ENCODE measurements around the gene PEX14.
"Not testable (repeated sequence)": the region's sequence is repeated elsewhere in the genome, so short reads cannot be mapped to it uniquely, and the experiment has no call there.

PEX14 gene

GRCh38 chr1:10495475-10495817 lies 20.7 kb downstream of the PEX14 start:
- H3K4me1 ChIP-seq (ENCODE audit: control insufficient read depth, insufficient read depth, low read length), result peaks cover 5% of the 10 kb centered on the region
- no peak overlapping the region for H3K27ac ChIP-seq (ENCODE audit: low read depth, low read length)

GRCh38 chr1:10495952-10496351 lies 21.2 kb downstream of the PEX14 start:
- no peak overlapping the region for H3K9ac ChIP-seq (ENCODE audit: low read depth, low read length)
- H3K4me3 ChIP-seq (ENCODE audit: low read depth, low read length), result no peak overlapping the region
- H3K27me3 ChIP-seq (ENCODE audit: control insufficient read depth, insufficient read depth, low read length), result no peaks in the 10 kb centered on the region
- peak overlapping the region; percentile 32 for H3K27ac ChIP-seq (ENCODE audit: low read depth, low read length)
- H3K9me3 ChIP-seq (ENCODE audit: control insufficient read depth, insufficient read depth, low read length), result no peaks in the 10 kb centered on the region
- peaks cover 5% of the 10 kb centered on the region for H3K4me1 ChIP-seq (ENCODE audit: control insufficient read depth, insufficient read depth, low read length)
- H3K36me3 ChIP-seq (ENCODE audit: control insufficient read depth, insufficient read depth, low read length), result no peaks in the 10 kb centered on the region

More at GRCh38 chr1:10495475-10495817, 20.7 kb downstream of the PEX14 start:
- H3K9ac ChIP-seq (ENCODE audit: low read depth, low read length), result no peak overlapping the region
- no peak overlapping the region for H3K4me3 ChIP-seq (ENCODE audit: low read depth, low read length)
- H3K36me3 ChIP-seq (ENCODE audit: control insufficient read depth, insufficient read depth, low read length), result no peaks in the 10 kb centered on the region
- no peaks in the 10 kb centered on the region for H3K27me3 ChIP-seq (ENCODE audit: control insufficient read depth, insufficient read depth, low read length)
- H3K9me3 ChIP-seq (ENCODE audit: control insufficient read depth, insufficient read depth, low read length), result no peaks in the 10 kb centered on the region

- no peaks in the 10 kb centered on the region for H3K27me3 ChIP-seq (ENCODE audit: control insufficient read depth, insufficient read depth, low read length)
- no peak overlapping the region for H3K9ac ChIP-seq (ENCODE audit: low read depth, low read length)
- H3K4me3 ChIP-seq (ENCODE audit: low read depth, low read length), result no peak overlapping the region
- peaks cover 5% of the 10 kb centered on the region for H3K4me1 ChIP-seq (ENCODE audit: control insufficient read depth, insufficient read depth, low read length)
- H3K27ac ChIP-seq (ENCODE audit: low read depth, low read length), result no peak overlapping the region
- no peaks in the 10 kb centered on the region for H3K9me3 ChIP-seq (ENCODE audit: control insufficient read depth, insufficient read depth, low read length)
- H3K36me3 ChIP-seq (ENCODE audit: control insufficient read depth, insufficient read depth, low read length), result no peaks in the 10 kb centered on the region
These were observed 22.4 kb downstream of the PEX14 start for GRCh38 chr1:10497109-10497508.

GRCh38 chr1:10498231-10498630 lies 23.5 kb downstream of the PEX14 start:
- H3K36me3 ChIP-seq (ENCODE audit: control insufficient read depth, insufficient read depth, low read length), result no peaks in the 10 kb centered on the region
- no peak overlapping the region for H3K27ac ChIP-seq (ENCODE audit: low read depth, low read length)
- peaks cover 5% of the 10 kb centered on the region for H3K4me1 ChIP-seq (ENCODE audit: control insufficient read depth, insufficient read depth, low read length)
- no peak overlapping the region for H3K4me3 ChIP-seq (ENCODE audit: low read depth, low read length)
- H3K27me3 ChIP-seq (ENCODE audit: control insufficient read depth, insufficient read depth, low read length), result no peaks in the 10 kb centered on the region
- no peaks in the 10 kb centered on the region for H3K9me3 ChIP-seq (ENCODE audit: control insufficient read depth, insufficient read depth, low read length)
- no peak overlapping the region for H3K9ac ChIP-seq (ENCODE audit: low read depth, low read length)

GRCh38 chr1:10502206-10502605 lies 27.5 kb downstream of the PEX14 start:
- Histone ChIP-seq H3K36me3 (ENCODE audit: control insufficient read depth, insufficient read depth, low read length) (no peaks in the 10 kb centered on the region), H3K9ac (ENCODE audit: low read depth, low read length) (no peak overlapping the region), H3K27ac (ENCODE audit: low read depth, low read length) (no peak overlapping the region), H3K9me3 (ENCODE audit: control insufficient read depth, insufficient read depth, low read length) (no peaks in the 10 kb centered on the region), H3K27me3 (ENCODE audit: control insufficient read depth, insufficient read depth, low read length) (no peaks in the 10 kb centered on the region), H3K4me1 (ENCODE audit: control insufficient read depth, insufficient read depth, low read length) (no peaks in the 10 kb centered on the region), H3K4me3 (ENCODE audit: low read depth, low read length) (no peak overlapping the region)

- no peaks in the 10 kb centered on the region for H3K9me3 ChIP-seq (ENCODE audit: control insufficient read depth, insufficient read depth, low read length)
- no peaks in the 10 kb centered on the region for H3K36me3 ChIP-seq (ENCODE audit: control insufficient read depth, insufficient read depth, low read length)
- no peak overlapping the region for H3K4me3 ChIP-seq (ENCODE audit: low read depth, low read length)
- no peak overlapping the region for H3K9ac ChIP-seq (ENCODE audit: low read depth, low read length)
- no peak overlapping the region for H3K27ac ChIP-seq (ENCODE audit: low read depth, low read length)
- no peaks in the 10 kb centered on the region for H3K27me3 ChIP-seq (ENCODE audit: control insufficient read depth, insufficient read depth, low read length)
- H3K4me1 ChIP-seq (ENCODE audit: control insufficient read depth, insufficient read depth, low read length), result peaks cover 6% of the 10 kb centered on the region; the same call in 1 of the 2 replicates
These were observed 29.5 kb downstream of the PEX14 start for GRCh38 chr1:10504249-10504648.

GRCh38 chr1:10506046-10506676 lies 31.4 kb downstream of the PEX14 start:
- H3K27me3 ChIP-seq (ENCODE audit: control insufficient read depth, insufficient read depth, low read length); H3K36me3 ChIP-seq (ENCODE audit: control insufficient read depth, insufficient read depth, low read length); H3K9ac ChIP-seq (ENCODE audit: low read depth, low read length); H3K4me3 ChIP-seq (ENCODE audit: low read depth, low read length); H3K9me3 ChIP-seq (ENCODE audit: control insufficient read depth, insufficient read depth, low read length); H3K27ac ChIP-seq (ENCODE audit: low read depth, low read length): not testable (repeated sequence)
- H3K4me1 ChIP-seq (ENCODE audit: control insufficient read depth, insufficient read depth, low read length), result peaks cover 12% of the 10 kb centered on the region

- H3K27me3 ChIP-seq (ENCODE audit: control insufficient read depth, insufficient read depth, low read length), result no peaks in the 10 kb centered on the region
- H3K9me3 ChIP-seq (ENCODE audit: control insufficient read depth, insufficient read depth, low read length), result no peaks in the 10 kb centered on the region
- H3K36me3 ChIP-seq (ENCODE audit: control insufficient read depth, insufficient read depth, low read length), result no peaks in the 10 kb centered on the region
- no peak overlapping the region for H3K27ac ChIP-seq (ENCODE audit: low read depth, low read length)
- no peak overlapping the region for H3K4me3 ChIP-seq (ENCODE audit: low read depth, low read length)
- H3K9ac ChIP-seq (ENCODE audit: low read depth, low read length), result no peak overlapping the region
- peaks cover 12% of the 10 kb centered on the region for H3K4me1 ChIP-seq (ENCODE audit: control insufficient read depth, insufficient read depth, low read length)
These were observed 31.9 kb downstream of the PEX14 start for GRCh38 chr1:10506677-10507047.

- no peak overlapping the region for H3K27ac ChIP-seq (ENCODE audit: low read depth, low read length)
- H3K27me3 ChIP-seq (ENCODE audit: control insufficient read depth, insufficient read depth, low read length), result no peaks in the 10 kb centered on the region
- H3K9ac ChIP-seq (ENCODE audit: low read depth, low read length), result no peak overlapping the region
- H3K9me3 ChIP-seq (ENCODE audit: control insufficient read depth, insufficient read depth, low read length), result no peaks in the 10 kb centered on the region
- H3K36me3 ChIP-seq (ENCODE audit: control insufficient read depth, insufficient read depth, low read length), result no peaks in the 10 kb centered on the region
- H3K4me1 ChIP-seq (ENCODE audit: control insufficient read depth, insufficient read depth, low read length), result peaks cover 12% of the 10 kb centered on the region
- no peak overlapping the region for H3K4me3 ChIP-seq (ENCODE audit: low read depth, low read length)
These were observed 32.5 kb downstream of the PEX14 start for GRCh38 chr1:10507111-10507879.

- Histone ChIP-seq H3K27me3 (ENCODE audit: control insufficient read depth, insufficient read depth, low read length) (no peaks in the 10 kb centered on the region), H3K36me3 (ENCODE audit: control insufficient read depth, insufficient read depth, low read length) (no peaks in the 10 kb centered on the region), H3K4me3 (ENCODE audit: low read depth, low read length) (no peak overlapping the region), H3K9me3 (ENCODE audit: control insufficient read depth, insufficient read depth, low read length) (no peaks in the 10 kb centered on the region), H3K4me1 (ENCODE audit: control insufficient read depth, insufficient read depth, low read length) (peaks cover 18% of the 10 kb centered on the region), H3K9ac (ENCODE audit: low read depth, low read length) (no peak overlapping the region), H3K27ac (ENCODE audit: low read depth, low read length) (peak overlapping the region; percentile 83)
These were observed 33.8 kb downstream of the PEX14 start for GRCh38 chr1:10508511-10508951.

GRCh38 chr1:10509809-10510509 lies 35.2 kb downstream of the PEX14 start:
- H3K9me3 ChIP-seq (ENCODE audit: control insufficient read depth, insufficient read depth, low read length), result no peaks in the 10 kb centered on the region

More at GRCh38 chr1:10509809-10510509, 35.2 kb downstream of the PEX14 start:
- peaks cover 27% of the 10 kb centered on the region for H3K4me1 ChIP-seq (ENCODE audit: control insufficient read depth, insufficient read depth, low read length)
- no peak overlapping the region for H3K9ac ChIP-seq (ENCODE audit: low read depth, low read length)
- H3K27ac ChIP-seq (ENCODE audit: low read depth, low read length), result no peak overlapping the region
- no peaks in the 10 kb centered on the region for H3K27me3 ChIP-seq (ENCODE audit: control insufficient read depth, insufficient read depth, low read length)
- no peak overlapping the region for H3K4me3 ChIP-seq (ENCODE audit: low read depth, low read length)
- no peaks in the 10 kb centered on the region for H3K36me3 ChIP-seq (ENCODE audit: control insufficient read depth, insufficient read depth, low read length)
